ENCODE data around the gene ACE. TPM values are rescaled to one million over a fixed set of nuclear protein-coding genes. Genes with fewer than 3 reads are reported as not detected.

The ACE gene
- total RNA-seq, 2 donors from 2014 or later = 38.3 to 45.2 TPM

- TF ChIP-seq, protein P1, sequence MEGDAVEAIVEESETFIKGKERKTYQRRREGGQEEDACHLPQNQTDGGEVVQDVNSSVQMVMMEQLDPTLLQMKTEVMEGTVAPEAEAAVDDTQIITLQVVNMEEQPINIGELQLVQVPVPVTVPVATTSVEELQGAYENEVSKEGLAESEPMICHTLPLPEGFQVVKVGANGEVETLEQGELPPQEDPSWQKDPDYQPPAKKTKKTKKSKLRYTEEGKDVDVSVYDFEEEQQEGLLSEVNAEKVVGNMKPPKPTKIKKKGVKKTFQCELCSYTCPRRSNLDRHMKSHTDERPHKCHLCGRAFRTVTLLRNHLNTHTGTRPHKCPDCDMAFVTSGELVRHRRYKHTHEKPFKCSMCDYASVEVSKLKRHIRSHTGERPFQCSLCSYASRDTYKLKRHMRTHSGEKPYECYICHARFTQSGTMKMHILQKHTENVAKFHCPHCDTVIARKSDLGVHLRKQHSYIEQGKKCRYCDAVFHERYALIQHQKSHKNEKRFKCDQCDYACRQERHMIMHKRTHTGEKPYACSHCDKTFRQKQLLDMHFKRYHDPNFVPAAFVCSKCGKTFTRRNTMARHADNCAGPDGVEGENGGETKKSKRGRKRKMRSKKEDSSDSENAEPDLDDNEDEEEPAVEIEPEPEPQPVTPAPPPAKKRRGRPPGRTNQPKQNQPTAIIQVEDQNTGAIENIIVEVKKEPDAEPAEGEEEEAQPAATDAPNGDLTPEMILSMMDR (IDR thresholded peaks at IDR 0.05) = no peak
- intact Hi-C loops (cut with DNase I) = no loop called here
- Histone ChIP-seq H3K36me3 (no peaks in the 10 kb centered on the region), H3K4me1 (no peaks in the 10 kb centered on the region), H3K27ac (no peak overlapping the region), H3K9me3 (no peaks in the 10 kb centered on the region), H3K4me3 (no peak overlapping the region), H3K9ac (ENCODE audit: low read depth in 2 of 2, low read length in 2 of 2) (no peak overlapping the region), H3K27me3 (no peaks in the 10 kb centered on the region)
- no peak for DNase-seq
Observed at GRCh38 chr17:63493411-63493810, 16.6 kb downstream of the ACE start.

DNA sequence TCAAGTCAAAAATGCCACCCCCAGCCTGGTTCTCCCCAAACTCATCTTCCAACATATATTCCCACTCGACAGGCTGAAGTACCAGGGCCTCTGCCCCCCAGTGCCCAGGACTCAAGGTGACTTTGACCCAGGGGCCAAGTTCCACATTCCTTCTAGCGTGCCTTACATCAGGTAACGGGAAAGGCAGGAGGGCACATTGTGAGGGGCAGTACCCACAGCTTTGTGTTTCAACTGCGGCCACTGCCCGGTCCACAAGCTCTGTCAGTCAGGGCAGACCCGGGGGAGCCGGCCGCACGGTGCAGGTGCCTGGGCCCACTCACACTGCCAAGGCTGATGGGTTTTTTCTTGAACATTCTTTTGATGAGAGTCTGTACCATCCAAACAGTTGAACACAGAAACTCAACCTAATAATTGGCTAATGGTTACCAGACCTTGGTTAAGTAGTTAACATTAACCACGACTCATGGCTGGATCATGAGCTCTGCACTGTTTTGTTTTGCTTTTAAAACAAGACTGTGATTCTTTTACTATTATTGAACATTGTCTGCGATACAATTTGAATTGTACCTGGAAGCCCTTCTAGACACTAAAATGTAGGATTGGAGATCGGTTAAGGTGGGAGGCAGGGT lies 17.6 kb downstream of the ACE start:
- Histone ChIP-seq H3K4me3 (no peak overlapping the region), H3K4me1 (no peaks in the 10 kb centered on the region), H3K9me3 (no peaks in the 10 kb centered on the region), H3K27me3 (no peaks in the 10 kb centered on the region), H3K36me3 (no peaks in the 10 kb centered on the region), H3K9ac (ENCODE audit: low read depth in 2 of 2, low read length in 2 of 2) (no peak overlapping the region), H3K27ac (no peak overlapping the region)
- intact Hi-C loops (cut with DNase I) = no loop called here
- no peak for DNase-seq
- TF ChIP-seq, protein P1 (IDR thresholded peaks at IDR 0.05) = no peak

DNA sequence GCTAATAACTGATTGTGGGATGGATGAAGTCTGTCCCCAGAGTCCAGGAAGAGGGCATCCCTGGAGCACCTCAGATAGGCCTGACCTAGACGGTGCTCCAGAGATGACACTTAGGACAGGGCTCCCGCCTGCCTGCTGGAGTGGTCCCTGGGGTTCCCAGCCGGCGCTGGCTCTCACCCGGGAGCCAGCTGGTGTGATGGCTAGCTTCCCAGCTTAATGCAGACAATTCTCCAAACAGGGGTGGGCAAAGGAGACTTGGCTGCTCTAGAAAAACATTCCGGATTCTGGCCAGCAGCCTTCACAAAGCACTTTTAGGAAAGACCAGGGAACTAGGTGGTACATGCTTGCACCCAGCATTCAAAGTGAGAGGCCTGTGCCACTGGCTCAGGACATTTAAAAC lies 18.6 kb downstream of the ACE start:
- no peak overlapping the region for H3K9ac ChIP-seq (ENCODE audit: low read depth in 2 of 2, low read length in 2 of 2)
- no peaks in the 10 kb centered on the region for H3K27me3 ChIP-seq
- no peak overlapping the region for H3K27ac ChIP-seq
- no peaks in the 10 kb centered on the region for H3K4me1 ChIP-seq
- no peak overlapping the region for H3K4me3 ChIP-seq
- no peak for DNase-seq
- TF ChIP-seq, protein P1 (IDR thresholded peaks at IDR 0.05) = no peak
- H3K36me3 ChIP-seq = no peaks in the 10 kb centered on the region
- intact Hi-C loops (cut with DNase I) = no loop called here
- no peaks in the 10 kb centered on the region for H3K9me3 ChIP-seq

- DNase-seq = no peak
Observed at GRCh38 chr17:63496177-63496576, 19.3 kb downstream of the ACE start.

GRCh38 chr17:63496663-63497400 lies 20.0 kb downstream of the ACE start:
- no peak for DNase-seq
- TF ChIP-seq, protein P1 (IDR thresholded peaks at IDR 0.05) = no peak
- intact Hi-C loops (cut with DNase I) = no loop called here

More at GRCh38 chr17:63496177-63496576, 19.3 kb downstream of the ACE start:
- no peaks in the 10 kb centered on the region for H3K4me1 ChIP-seq
- no peaks in the 10 kb centered on the region for H3K36me3 ChIP-seq
- no peak overlapping the region for H3K27ac ChIP-seq
- H3K27me3 ChIP-seq = no peaks in the 10 kb centered on the region
- no peak overlapping the region for H3K4me3 ChIP-seq
- TF ChIP-seq, protein P1 (IDR thresholded peaks at IDR 0.05) = no peak
- intact Hi-C loops (cut with DNase I) = no loop called here
- H3K9ac ChIP-seq (ENCODE audit: low read depth in 2 of 2, low read length in 2 of 2) = no peak overlapping the region
- no peaks in the 10 kb centered on the region for H3K9me3 ChIP-seq

More at GRCh38 chr17:63496663-63497400, 20.0 kb downstream of the ACE start:
- no peak overlapping the region for H3K27ac ChIP-seq
- H3K4me1 ChIP-seq = no peaks in the 10 kb centered on the region
- no peaks in the 10 kb centered on the region for H3K36me3 ChIP-seq
- H3K9ac ChIP-seq (ENCODE audit: low read depth in 2 of 2, low read length in 2 of 2) = no peak overlapping the region
- no peak overlapping the region for H3K4me3 ChIP-seq
- no peaks in the 10 kb centered on the region for H3K9me3 ChIP-seq
- no peaks in the 10 kb centered on the region for H3K27me3 ChIP-seq

All from colonic mucosa (tissue), 4 donors.